GM12874 (cell line): ENCODE measurements around the gene ADAMTS12.

ENCODE experiments used
- TF ChIP-seq, protein P1 (sequence below): IDR thresholded peaks from 2 replicates; pipeline ENCODE4 v1.5.1; 2011; ENCODE audit warnings: low read depth, mild to moderate bottlenecking, control low read depth, low read length, moderate library complexity; ENCODE audit not compliant: insufficient read depth

The ADAMTS12 gene

DNA sequence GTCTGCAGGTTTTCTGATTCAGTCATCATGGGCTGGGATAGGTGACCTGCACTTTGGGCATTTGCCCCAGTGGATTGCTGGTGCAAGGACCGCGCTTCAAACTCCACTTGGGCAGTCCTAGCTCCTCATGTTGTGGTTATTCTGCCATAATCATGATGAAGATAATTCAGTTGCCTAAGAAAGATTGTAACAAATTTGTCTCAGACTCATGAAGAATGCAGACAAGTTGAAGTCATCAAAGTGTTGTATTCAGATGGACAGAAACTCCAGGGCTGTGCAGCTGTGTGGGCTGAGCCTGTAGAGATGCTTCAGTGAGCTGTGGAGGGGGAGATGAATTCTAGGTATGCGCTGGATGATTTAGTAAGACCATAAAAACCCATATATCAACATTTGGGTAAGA, 412.5 kb downstream of the ADAMTS12 start:
- TF ChIP-seq, protein P1, sequence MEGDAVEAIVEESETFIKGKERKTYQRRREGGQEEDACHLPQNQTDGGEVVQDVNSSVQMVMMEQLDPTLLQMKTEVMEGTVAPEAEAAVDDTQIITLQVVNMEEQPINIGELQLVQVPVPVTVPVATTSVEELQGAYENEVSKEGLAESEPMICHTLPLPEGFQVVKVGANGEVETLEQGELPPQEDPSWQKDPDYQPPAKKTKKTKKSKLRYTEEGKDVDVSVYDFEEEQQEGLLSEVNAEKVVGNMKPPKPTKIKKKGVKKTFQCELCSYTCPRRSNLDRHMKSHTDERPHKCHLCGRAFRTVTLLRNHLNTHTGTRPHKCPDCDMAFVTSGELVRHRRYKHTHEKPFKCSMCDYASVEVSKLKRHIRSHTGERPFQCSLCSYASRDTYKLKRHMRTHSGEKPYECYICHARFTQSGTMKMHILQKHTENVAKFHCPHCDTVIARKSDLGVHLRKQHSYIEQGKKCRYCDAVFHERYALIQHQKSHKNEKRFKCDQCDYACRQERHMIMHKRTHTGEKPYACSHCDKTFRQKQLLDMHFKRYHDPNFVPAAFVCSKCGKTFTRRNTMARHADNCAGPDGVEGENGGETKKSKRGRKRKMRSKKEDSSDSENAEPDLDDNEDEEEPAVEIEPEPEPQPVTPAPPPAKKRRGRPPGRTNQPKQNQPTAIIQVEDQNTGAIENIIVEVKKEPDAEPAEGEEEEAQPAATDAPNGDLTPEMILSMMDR: no peak

DNA sequence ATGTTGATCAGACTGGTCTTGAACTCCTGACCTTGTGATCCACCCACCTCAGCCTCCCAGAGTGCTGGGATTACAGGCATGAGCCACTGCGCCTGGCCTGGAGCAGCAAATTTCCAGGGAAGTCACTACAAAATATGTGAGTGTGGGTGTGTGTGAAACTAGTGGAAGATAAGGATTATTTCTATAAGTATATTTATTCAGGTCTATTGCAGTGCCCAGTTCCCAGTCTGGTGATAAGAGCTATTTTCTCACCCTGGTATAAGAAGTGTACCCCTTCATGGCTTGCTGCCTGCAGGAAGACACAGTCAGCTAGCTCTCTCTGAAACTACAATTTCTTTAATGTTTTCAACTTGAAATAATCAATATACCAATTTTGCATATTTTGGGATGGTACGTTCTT, 414.0 kb downstream of the ADAMTS12 start:
- TF ChIP-seq, protein P1: no peak

DNA sequence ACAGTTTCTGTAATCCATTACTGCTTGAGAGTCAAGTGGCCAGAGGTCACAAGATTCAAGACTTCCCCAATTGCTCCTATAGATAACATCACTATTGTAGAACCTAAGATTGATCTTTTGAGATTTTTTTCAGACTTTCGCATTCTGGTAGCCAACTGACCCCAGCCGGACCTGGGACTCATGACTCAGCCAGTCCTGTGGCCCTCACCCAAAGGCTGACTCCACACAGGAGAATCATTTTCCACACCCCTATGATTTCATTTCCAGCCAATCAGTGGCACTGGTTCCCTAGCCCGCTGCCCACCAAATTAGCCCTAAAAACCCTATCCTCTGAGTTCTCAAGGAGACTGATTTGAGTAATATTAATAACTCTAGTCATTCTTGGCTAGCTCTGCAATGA, 414.8 kb downstream of the ADAMTS12 start:
- TF ChIP-seq, protein P1: no peak

DNA sequence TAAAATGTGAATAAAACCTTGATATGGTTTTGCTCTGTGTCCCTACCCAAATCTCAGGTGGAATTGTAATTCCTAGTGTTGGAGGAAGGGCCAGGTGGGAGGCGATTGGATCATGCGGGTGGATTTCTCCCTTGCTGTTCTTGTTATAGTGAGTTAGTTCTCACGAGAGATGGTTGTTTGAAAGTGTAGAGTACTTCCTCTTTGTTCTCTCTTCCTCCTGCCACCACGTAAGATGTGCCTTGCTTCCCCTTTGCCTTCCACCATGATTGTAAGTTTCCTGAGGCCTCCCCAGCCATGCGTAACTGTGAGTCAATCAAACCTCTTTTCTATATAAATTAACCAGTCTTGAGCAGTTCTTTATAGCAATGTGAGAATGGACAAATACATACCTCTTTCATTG, 416.1 kb downstream of the ADAMTS12 start:
- TF ChIP-seq, protein P1: no peak

DNA sequence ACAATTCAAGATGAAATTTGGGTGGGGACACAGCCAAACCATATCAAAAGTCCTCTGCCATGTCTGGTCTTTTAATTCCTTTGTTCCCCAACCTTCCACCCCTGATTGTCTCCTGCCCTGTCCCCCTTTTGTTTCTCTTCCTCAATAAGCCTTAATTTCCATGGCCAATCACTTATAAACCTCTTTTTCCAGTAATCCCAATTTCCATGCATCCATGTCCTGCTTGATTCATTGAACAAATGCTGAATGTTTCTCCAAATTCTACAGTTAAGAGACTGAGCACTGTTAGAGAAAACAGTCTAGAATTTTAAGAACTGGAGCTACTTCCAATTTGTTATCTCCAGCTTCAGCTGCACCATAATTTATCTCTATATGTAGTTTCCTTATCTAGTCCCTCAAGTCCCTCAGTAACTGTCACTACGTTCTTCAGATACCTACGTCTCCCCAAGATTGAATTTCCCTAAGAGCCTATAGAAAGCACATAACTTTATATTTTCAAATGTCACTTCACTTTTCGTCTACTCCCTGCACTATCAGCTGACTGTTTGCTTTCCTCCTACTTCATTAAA, 416.8 kb downstream of the ADAMTS12 start:
- TF ChIP-seq, protein P1: no peak

DNA sequence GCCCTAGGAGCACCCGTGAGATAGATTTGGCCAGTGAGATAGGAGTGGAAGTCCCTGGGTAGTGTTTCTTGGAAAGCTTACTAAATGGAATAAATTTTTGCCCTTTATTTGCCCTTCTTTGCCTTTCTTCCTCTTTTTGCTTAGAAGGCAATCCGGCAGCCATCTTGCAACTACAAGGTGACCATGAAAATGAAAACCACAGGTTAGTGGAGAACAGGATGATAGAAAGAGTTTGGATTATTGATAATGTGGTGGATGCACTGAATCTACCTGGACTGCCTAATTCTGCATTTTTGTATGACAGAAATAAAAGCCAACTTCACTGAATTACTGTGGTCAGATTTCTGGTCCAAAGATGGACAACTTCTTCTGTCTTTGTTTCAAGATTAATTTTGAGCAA, 417.8 kb downstream of the ADAMTS12 start:
- TF ChIP-seq, protein P1: no peak
